Kasumi-1 (cell line): ENCODE measurements around the gene TCOF1.

ENCODE experiments used
- DNase-seq, 2 experiments: peaks; one replicate each; lab custom pipeline; 2025; lab: John Stamatoyannopoulos, UW

TCOF1 gene

GRCh38 chr5:150428978-150429377 is 71.5 kb downstream of the TCOF1 start:
- DNase-seq, result no peak

GRCh38 chr5:150429410-150429873 is 71.9 kb downstream of the TCOF1 start:
- no peak for DNase-seq

- no peak for DNase-seq
Measured at GRCh38 chr5:150431048-150431447, 73.6 kb downstream of the TCOF1 start.

GRCh38 chr5:150431574-150431973 is 74.1 kb downstream of the TCOF1 start:
- no peak for DNase-seq

- DNase-seq, result no peak
Measured at GRCh38 chr5:150434464-150434863, 77.0 kb downstream of the TCOF1 start.

GRCh38 chr5:150436141-150436680 is 78.7 kb downstream of the TCOF1 start:
- DNase-seq, result peak; percentile 92 to 97

- peak; percentile 17 to 27 for DNase-seq
Measured at GRCh38 chr5:150438873-150439546, 81.5 kb downstream of the TCOF1 start.

GRCh38 chr5:150440948-150441812 is 83.7 kb downstream of the TCOF1 start:
- DNase-seq, result no peak

- DNase-seq, result no peak
Measured at GRCh38 chr5:150441813-150442698, 84.6 kb downstream of the TCOF1 start.

GRCh38 chr5:150442699-150443080 is 85.2 kb downstream of the TCOF1 start:
- DNase-seq, result no peak

GRCh38 chr5:150443242-150444075 is 86.0 kb downstream of the TCOF1 start:
- no peak for DNase-seq

- no peak for DNase-seq
Measured at GRCh38 chr5:150444770-150445169, 87.3 kb downstream of the TCOF1 start.

GRCh38 chr5:150446088-150446487 is 88.6 kb downstream of the TCOF1 start:
- no peak for DNase-seq

- DNase-seq, result no peak
Measured at GRCh38 chr5:150446583-150446982, 89.1 kb downstream of the TCOF1 start.

- no peak for DNase-seq
Measured at GRCh38 chr5:150447188-150447587, 89.7 kb downstream of the TCOF1 start.

- no peak for DNase-seq
Measured at GRCh38 chr5:150448334-150448733, 90.8 kb downstream of the TCOF1 start.

- no peak for DNase-seq
Measured at GRCh38 chr5:150448952-150449516, 91.5 kb downstream of the TCOF1 start.
